ENCODE data around the gene HNRNPC. TPM values are rescaled to one million over a fixed set of nuclear protein-coding genes. Genes with fewer than 3 reads are reported as not detected.

The HNRNPC gene
- total RNA-seq, 3 donors from 2014 or later, result 273 to 334 (median 312) TPM

- TF ChIP-seq, protein P1, sequence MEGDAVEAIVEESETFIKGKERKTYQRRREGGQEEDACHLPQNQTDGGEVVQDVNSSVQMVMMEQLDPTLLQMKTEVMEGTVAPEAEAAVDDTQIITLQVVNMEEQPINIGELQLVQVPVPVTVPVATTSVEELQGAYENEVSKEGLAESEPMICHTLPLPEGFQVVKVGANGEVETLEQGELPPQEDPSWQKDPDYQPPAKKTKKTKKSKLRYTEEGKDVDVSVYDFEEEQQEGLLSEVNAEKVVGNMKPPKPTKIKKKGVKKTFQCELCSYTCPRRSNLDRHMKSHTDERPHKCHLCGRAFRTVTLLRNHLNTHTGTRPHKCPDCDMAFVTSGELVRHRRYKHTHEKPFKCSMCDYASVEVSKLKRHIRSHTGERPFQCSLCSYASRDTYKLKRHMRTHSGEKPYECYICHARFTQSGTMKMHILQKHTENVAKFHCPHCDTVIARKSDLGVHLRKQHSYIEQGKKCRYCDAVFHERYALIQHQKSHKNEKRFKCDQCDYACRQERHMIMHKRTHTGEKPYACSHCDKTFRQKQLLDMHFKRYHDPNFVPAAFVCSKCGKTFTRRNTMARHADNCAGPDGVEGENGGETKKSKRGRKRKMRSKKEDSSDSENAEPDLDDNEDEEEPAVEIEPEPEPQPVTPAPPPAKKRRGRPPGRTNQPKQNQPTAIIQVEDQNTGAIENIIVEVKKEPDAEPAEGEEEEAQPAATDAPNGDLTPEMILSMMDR (IDR thresholded peaks at IDR 0.05), result no peak
- Histone ChIP-seq H3K4me3 (no peak overlapping the region), H3K36me3 (ENCODE audit: low read depth) (no peaks in the 10 kb centered on the region), H3K9me3 (no peaks in the 10 kb centered on the region), H3K4me1 (ENCODE audit: low read depth) (no peaks in the 10 kb centered on the region)
- DNase-seq (no peak), ATAC-seq (no peak)
- intact Hi-C loops (cut with DNase I, micrococcal nuclease), result no loop called here
These were observed 67.3 kb downstream of the HNRNPC start for GRCh38 chr14:21201732-21202462.

DNA sequence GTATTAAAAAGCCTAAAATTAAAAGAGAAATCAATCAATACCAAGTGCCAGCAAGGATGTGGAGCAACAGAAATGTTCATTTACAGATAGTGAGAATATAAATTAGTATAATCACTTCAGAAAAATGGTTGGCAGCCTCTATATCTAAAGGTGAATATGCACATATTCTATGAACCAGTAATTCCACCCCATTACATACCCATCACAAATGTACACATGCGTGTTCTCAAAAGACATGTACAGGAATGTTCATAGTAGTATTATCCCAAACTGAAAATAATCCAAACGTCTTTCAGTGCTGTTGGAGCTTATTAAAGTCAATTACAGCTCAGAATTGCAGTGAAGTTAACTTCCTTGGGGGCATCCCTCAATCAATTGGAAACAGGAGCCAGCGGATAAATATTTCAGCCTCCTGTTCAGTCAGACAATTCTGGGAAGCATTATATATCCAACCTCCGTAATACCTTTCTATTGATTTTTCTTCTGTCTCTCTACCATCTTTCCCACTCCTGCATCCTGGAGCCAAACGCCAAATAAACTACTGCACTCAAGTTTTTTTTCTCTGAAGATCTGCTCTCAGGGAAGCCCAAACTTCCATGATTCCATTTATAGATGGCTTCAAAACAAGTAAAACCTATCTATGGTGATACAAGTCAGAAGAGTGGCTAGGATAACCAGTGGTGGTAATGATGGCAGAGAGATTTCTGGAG is 68.3 kb downstream of the HNRNPC start:
- intact Hi-C loops (cut with DNase I, micrococcal nuclease), result no loop called here
- H3K36me3 ChIP-seq (ENCODE audit: low read depth), result no peaks in the 10 kb centered on the region
- H3K4me3 ChIP-seq, result no peak overlapping the region
- no peak for ATAC-seq
- TF ChIP-seq, protein P1 (IDR thresholded peaks at IDR 0.05), result no peak
- no peaks in the 10 kb centered on the region for H3K9me3 ChIP-seq
- DNase-seq, result no peak
- no peaks in the 10 kb centered on the region for H3K4me1 ChIP-seq (ENCODE audit: low read depth)

- no peak for DNase-seq
- no peaks in the 10 kb centered on the region for H3K9me3 ChIP-seq
- H3K4me3 ChIP-seq, result no peak overlapping the region
- no peak for ATAC-seq
- H3K4me1 ChIP-seq (ENCODE audit: low read depth), result no peaks in the 10 kb centered on the region
- TF ChIP-seq, protein P1 (IDR thresholded peaks at IDR 0.05), result no peak
- intact Hi-C loops (cut with DNase I, micrococcal nuclease), result no loop called here
- no peaks in the 10 kb centered on the region for H3K36me3 ChIP-seq (ENCODE audit: low read depth)
These were observed 69.4 kb downstream of the HNRNPC start for GRCh38 chr14:21199611-21200560.

- H3K4me1 ChIP-seq (ENCODE audit: low read depth), result peaks cover under 1% of the 10 kb centered on the region
- H3K9me3 ChIP-seq, result no peaks in the 10 kb centered on the region
- no peak for ATAC-seq
- intact Hi-C loops (cut with DNase I, micrococcal nuclease), result no loop called here
- TF ChIP-seq, protein P1 (IDR thresholded peaks at IDR 0.05), result no peak
- no peak for DNase-seq
- no peaks in the 10 kb centered on the region for H3K36me3 ChIP-seq (ENCODE audit: low read depth)
- no peak overlapping the region for H3K4me3 ChIP-seq
These were observed 71.6 kb downstream of the HNRNPC start for GRCh38 chr14:21197418-21198205.

GRCh38 chr14:21194597-21194996 is 74.6 kb downstream of the HNRNPC start:
- no peak for DNase-seq
- ATAC-seq, result no peak
- intact Hi-C loops (cut with DNase I, micrococcal nuclease), result no loop called here
- H3K9me3 ChIP-seq, result no peaks in the 10 kb centered on the region
- H3K4me1 ChIP-seq (ENCODE audit: low read depth), result peaks cover 12% of the 10 kb centered on the region
- TF ChIP-seq, protein P1 (IDR thresholded peaks at IDR 0.05), result no peak
- H3K4me3 ChIP-seq, result no peak overlapping the region
- no peaks in the 10 kb centered on the region for H3K36me3 ChIP-seq (ENCODE audit: low read depth)

Data from mucosa of descending colon (tissue), 3 donors.